Activated CD4-positive, CD25-positive, alpha-beta regulatory T cell treated with anti-CD3 and anti-CD28 coated beads, Interleukin-2, amount 50 U/mL, for 16 hours (primary cell): ENCODE measurements around the gene DLGAP5.

ENCODE experiments used
- DNase-seq: peaks from one replicate; pipeline ENCODE4 v3.0.0-alpha.2; 2020; ENCODE audit warnings: low read depth, low spot score

The DLGAP5 gene

GRCh38 chr14:55188686-55189295 is 2.6 kb downstream of the DLGAP5 start:
- no peak for DNase-seq

- no peak for DNase-seq
These were observed 11.0 kb downstream of the DLGAP5 start for GRCh38 chr14:55180434-55180833.

DNA sequence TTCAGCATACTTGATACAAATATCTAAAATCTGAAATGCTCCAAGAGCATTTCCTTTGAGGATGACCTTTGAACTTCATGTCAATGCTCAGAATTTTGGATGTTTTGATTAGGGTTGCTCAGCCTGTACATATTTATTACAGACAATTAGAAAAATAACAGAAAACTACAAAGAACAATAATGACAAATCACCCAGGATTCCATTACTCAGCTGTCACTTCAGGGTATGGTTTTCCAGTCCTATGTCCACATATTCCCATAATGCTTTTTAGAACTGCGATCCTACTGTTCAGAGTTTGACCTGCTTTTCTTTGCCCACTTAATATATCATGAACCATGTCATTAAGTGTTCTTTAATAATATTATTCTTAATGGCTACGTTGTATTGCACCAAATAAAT is 11.4 kb downstream of the DLGAP5 start:
- no peak for DNase-seq

DNA sequence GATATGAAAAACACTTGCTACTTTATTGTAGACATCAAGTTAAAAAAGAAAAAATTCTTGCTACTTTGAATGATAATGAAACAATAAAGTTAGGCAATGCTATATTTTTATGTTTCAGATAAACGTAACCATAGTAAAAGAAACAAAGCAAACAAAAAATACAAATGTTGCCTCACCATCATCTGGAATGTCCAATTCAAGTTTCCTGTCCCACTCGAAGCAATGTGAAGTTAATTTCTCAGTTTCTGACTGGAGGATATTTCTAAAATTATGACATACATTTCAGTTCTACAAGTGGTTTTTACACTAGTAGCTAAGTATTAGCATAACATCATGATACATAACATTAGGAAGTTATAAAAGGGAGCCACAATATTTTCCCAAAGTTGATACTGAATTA is 20.9 kb downstream of the DLGAP5 start:
- DNase-seq = no peak

- no peak for DNase-seq
These were observed 30.4 kb downstream of the DLGAP5 start for GRCh38 chr14:55160989-55161388.

- no peak for DNase-seq
These were observed 33.0 kb downstream of the DLGAP5 start for GRCh38 chr14:55158412-55158811.

DNA sequence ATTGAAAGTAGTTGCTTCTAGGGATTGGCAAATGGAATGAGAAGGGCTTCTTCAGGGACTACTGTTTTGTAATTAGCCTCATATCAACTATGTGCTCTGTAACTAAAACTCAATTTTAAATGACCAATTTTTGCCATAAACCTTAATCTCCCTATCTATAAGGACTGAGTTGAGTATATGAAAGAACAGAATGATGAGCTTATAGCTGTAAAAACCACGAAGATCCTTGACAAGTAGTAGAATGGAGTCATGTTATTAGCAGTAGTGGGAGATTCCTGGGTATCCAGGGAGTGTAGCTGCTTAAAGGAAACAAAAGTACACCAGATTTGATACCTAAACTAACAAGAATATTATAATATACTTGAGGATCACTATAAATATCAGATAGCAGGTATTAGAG is 34.3 kb downstream of the DLGAP5 start:
- DNase-seq = no peak

DNA sequence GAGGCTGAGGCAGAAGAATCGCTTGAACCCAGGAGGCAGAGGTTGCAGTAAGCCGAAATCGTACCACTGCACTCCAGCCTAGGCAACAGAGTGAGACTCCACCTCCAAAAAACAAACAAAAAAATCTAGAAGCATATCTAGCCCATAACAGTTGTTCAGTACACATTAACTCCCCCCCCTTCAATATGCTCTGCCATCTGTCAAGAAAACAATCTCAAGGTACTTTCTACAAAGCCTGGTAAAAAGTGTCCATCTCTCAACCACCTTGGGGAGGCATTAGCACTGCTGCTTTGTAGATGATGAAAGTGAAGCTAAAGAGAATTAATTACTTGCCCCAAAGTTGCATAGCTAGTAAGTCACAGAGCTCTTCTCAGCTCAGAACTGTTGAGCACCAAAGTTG is 37.4 kb downstream of the DLGAP5 start:
- no peak for DNase-seq

- DNase-seq = no peak
These were observed 39.2 kb downstream of the DLGAP5 start for GRCh38 chr14:55152052-55152753.

GRCh38 chr14:55151601-55152000 is 39.8 kb downstream of the DLGAP5 start:
- DNase-seq = no peak

GRCh38 chr14:55146425-55146824 is 45.0 kb downstream of the DLGAP5 start:
- no peak for DNase-seq

- no peak for DNase-seq
These were observed 48.9 kb downstream of the DLGAP5 start for GRCh38 chr14:55142466-55142865.

GRCh38 chr14:55141825-55142224 is 49.6 kb downstream of the DLGAP5 start:
- no peak for DNase-seq

DNA sequence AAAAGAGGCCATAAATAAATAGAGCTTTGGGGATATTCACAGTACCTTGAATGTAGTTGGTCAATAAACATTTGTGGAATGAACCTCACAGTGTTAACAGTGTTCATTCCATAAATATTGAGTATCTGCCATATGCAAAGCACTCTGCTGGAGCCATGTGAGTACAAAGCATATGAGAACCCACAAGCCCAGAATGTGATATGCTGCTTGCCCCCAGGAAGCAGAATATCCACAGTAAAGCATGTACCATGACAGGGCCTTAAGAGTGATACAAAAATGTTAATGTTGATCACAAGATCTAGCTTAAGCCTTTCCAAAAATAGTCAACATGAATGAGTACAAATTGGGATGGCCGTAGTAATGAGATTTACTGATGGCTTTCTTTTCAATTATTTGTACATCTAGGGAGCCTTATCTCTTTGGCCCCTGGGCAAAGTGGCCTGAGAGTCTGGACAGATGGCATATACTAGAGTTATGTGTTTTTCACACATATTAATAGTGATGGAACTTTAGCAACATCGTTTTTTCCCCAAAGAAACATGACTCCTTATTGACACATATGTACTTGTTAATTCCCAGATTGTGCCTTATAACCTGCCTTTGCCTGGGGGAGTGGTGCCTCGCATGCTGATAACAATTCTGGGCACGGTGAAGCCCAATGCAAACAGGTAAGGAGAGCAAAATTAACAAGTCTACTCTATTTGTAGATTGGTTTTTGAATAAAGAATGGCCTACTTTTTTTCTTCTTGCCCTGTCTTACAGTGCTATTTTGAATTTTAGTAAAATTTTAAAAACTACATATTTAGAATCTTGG is 51.5 kb downstream of the DLGAP5 start:
- no peak for DNase-seq

GRCh38 chr14:55139141-55139540 is 52.2 kb downstream of the DLGAP5 start:
- no peak for DNase-seq

DNA sequence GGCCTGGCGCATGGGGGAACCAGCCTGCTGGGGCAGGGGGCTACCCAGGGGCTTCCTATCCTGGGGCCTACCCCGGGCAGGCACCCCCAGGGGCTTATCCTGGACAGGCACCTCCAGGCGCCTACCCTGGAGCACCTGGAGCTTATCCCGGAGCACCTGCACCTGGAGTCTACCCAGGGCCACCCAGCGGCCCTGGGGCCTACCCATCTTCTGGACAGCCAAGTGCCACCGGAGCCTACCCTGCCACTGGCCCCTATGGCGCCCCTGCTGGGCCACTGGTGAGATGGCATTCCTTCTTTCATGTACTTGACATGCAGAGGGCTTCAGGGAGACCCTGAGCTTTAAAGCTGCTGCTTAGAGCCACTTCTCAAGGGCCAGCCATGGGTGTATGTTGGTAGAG is 53.3 kb downstream of the DLGAP5 start:
- no peak for DNase-seq

- DNase-seq = no peak
These were observed 54.2 kb downstream of the DLGAP5 start for GRCh38 chr14:55136885-55137786.

- no peak for DNase-seq
These were observed 55.1 kb downstream of the DLGAP5 start for GRCh38 chr14:55136241-55136640.

DNA sequence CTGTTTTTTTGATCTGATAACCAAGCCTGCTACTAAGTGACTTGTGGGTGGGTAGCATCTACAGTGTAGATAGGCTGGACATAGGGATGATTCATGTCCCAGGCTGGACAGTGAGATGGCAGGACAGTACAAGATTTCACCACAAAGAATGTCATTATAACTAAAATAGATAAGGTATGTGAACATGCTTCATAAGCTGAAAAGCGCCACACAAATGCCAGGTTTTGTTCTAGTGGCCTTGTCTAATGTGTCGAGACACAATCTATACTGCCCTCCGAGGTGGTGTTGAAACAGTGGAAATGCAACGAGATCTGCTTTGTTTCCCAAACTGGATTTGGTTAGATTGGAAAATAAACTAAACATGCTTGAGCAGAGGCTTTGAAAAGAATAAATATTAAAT is 58.0 kb downstream of the DLGAP5 start:
- no peak for DNase-seq

- DNase-seq = no peak
These were observed 59.8 kb downstream of the DLGAP5 start for GRCh38 chr14:55131370-55132137.

DNA sequence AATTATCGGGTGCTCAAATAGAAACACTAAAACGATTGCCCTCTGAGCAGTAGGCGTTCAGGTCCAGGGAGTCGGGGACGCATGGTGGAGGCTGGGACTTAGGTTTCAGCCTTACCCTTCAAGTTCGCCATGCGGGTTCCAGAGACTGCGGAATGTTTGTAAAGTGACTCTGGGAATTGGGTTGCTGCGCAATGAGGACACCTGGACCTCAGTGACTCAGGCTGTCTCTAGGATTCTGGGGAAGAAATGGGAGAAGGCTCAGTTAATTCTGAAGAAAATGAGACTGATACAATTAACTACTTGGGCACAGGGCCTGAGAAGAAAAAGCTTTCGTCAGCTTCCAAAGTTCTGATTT is 61.2 kb downstream of the DLGAP5 start:
- no peak for DNase-seq
